HuH-7.5 (cell line): ENCODE results near the gene MAN2B2.

Experiments used
- DNase-seq: peaks from one replicate; pipeline ENCODE4 v3.0.0; 2011; ENCODE audit warnings: low spot score

Gene MAN2B2

GRCh38 chr4:6574747-6575502, at the start of gene MAN2B2:
MAN2B2 (plus strand) TSS chr4:6575189; CDS start chr4:6575211, 22 bp downstream.
- peak; percentile 99 for DNase-seq

- no peak for DNase-seq
Measured at GRCh38 chr4:6525474-6525873, 49.5 kb upstream of the MAN2B2 start.

- DNase-seq, result no peak
Measured at GRCh38 chr4:6526156-6526555, 48.8 kb upstream of the MAN2B2 start.

GRCh38 chr4:6526671-6527091, 48.3 kb upstream of the MAN2B2 start:
- DNase-seq, result no peak

- DNase-seq, result no peak
Measured at GRCh38 chr4:6527259-6527658, 47.7 kb upstream of the MAN2B2 start.

GRCh38 chr4:6527683-6528595, 47.0 kb upstream of the MAN2B2 start:
- DNase-seq, result no peak

GRCh38 chr4:6529021-6529420, 46.0 kb upstream of the MAN2B2 start:
- no peak for DNase-seq

GRCh38 chr4:6530301-6530700, 44.7 kb upstream of the MAN2B2 start:
- DNase-seq, result no peak

GRCh38 chr4:6530964-6531363, 44.0 kb upstream of the MAN2B2 start:
- DNase-seq, result no peak

- no peak for DNase-seq
Measured at GRCh38 chr4:6532102-6532501, 42.9 kb upstream of the MAN2B2 start.

GRCh38 chr4:6532658-6533057, 42.3 kb upstream of the MAN2B2 start:
- DNase-seq, result no peak

- DNase-seq, result no peak
Measured at GRCh38 chr4:6534050-6534449, 40.9 kb upstream of the MAN2B2 start.

GRCh38 chr4:6534618-6535328, 40.2 kb upstream of the MAN2B2 start:
- DNase-seq, result no peak

- DNase-seq, result no peak
Measured at GRCh38 chr4:6535329-6535692, 39.7 kb upstream of the MAN2B2 start.

GRCh38 chr4:6535706-6536105, 39.3 kb upstream of the MAN2B2 start:
- no peak for DNase-seq

GRCh38 chr4:6538111-6538510, 36.9 kb upstream of the MAN2B2 start:
- DNase-seq, result no peak

GRCh38 chr4:6538575-6538974, 36.4 kb upstream of the MAN2B2 start:
- DNase-seq, result no peak

GRCh38 chr4:6539009-6539764, 35.8 kb upstream of the MAN2B2 start:
- no peak for DNase-seq

- no peak for DNase-seq
Measured at GRCh38 chr4:6540879-6541278, 34.1 kb upstream of the MAN2B2 start.

- DNase-seq, result no peak
Measured at GRCh38 chr4:6541789-6542188, 33.2 kb upstream of the MAN2B2 start.

GRCh38 chr4:6542951-6543350, 32.0 kb upstream of the MAN2B2 start:
- DNase-seq, result no peak

- DNase-seq, result no peak
Measured at GRCh38 chr4:6546091-6546490, 28.9 kb upstream of the MAN2B2 start.
